Karpas-422 (cell line): ENCODE data around the gene GMNN. TPM values are rescaled to one million over a fixed set of nuclear protein-coding genes. Genes with fewer than 3 reads are reported as not detected.

Experiments used
- DNase-seq: peaks from one replicate; pipeline ENCODE4 v3.0.0-alpha.2; 2015
- H2AFZ ChIP-seq: fragments of 200-600 bp; sonication (generic); 2 replicates; pipeline ENCODE4 v1.6.1; 2014; ENCODE audit warnings: antibody characterized with exemption, low read length, mixed read lengths
- H3K27ac ChIP-seq: fragments of 200-600 bp; sonication (generic); 2 replicates; pipeline ENCODE4 v1.5.1; 2014; ENCODE audit warnings: mild to moderate bottlenecking, low read length, moderate library complexity
- H3K27me3 ChIP-seq: fragments of 200-600 bp; sonication (generic); 2 replicates; pipeline ENCODE4 v1.6.1; 2014; ENCODE audit warnings: low read length, mixed read lengths
- H3K36me3 ChIP-seq: fragments of 200-600 bp; sonication (generic); 2 replicates; pipeline ENCODE4 v1.6.1; 2014; ENCODE audit warnings: low read length, mixed read lengths; ENCODE audit not compliant: insufficient read depth
- H3K4me1 ChIP-seq: fragments of 200-600 bp; sonication (generic); 2 replicates; pipeline ENCODE4 v1.6.1; 2014; ENCODE audit warnings: mild to moderate bottlenecking, low read length, mixed read lengths
- H3K4me2 ChIP-seq: fragments of 200-600 bp; sonication (generic); 2 replicates; pipeline ENCODE4 v1.6.1; 2014; ENCODE audit warnings: low read length, low read depth, mild to moderate bottlenecking; ENCODE audit not compliant: poor library complexity, severe bottlenecking
- H3K4me3 ChIP-seq: fragments of 200-600 bp; sonication (generic); 2 replicates; pipeline ENCODE4 v1.5.1; 2014; ENCODE audit warnings: mild to moderate bottlenecking, antibody characterized with exemption, low read length, mixed read lengths
- H3K79me2 ChIP-seq: fragments of 200-600 bp; sonication (generic); 2 replicates; pipeline ENCODE4 v1.6.1; 2014; ENCODE audit warnings: mild to moderate bottlenecking, low read length, mixed read lengths
- H3K9ac ChIP-seq: fragments of 200-600 bp; sonication (generic); 2 replicates; pipeline ENCODE4 v1.6.0; 2014; ENCODE audit warnings: low read length
- H3K9me2 ChIP-seq: fragments of 200-600 bp; sonication (generic), shearing (Covaris generic); replicated peaks from 2 replicates; pipeline ENCODE4 v1.6.0; 2014; ENCODE audit warnings: mild to moderate bottlenecking, low read length, moderate library complexity; ENCODE audit not compliant: insufficient read depth
- H3K9me3 ChIP-seq: fragments of 300-700, 200-600 bp; sonication (generic); 2 replicates; pipeline ENCODE4 v1.6.1; 2014; ENCODE audit warnings: low read length, mixed read lengths
- H4K20me1 ChIP-seq: fragments of 200-600 bp; sonication (generic); 2 replicates; pipeline ENCODE4 v1.6.1; 2014; ENCODE audit warnings: mild to moderate bottlenecking, antibody characterized with exemption, low read length, low read depth; ENCODE audit not compliant: insufficient read depth
- total RNA-seq: library from RNA; depleted of rRNA; stranded (reverse); fragments of >200 nt; shearing (Covaris generic); gene quantifications from 2 replicates; pipeline ENCODE4 v1.2.3, GENCODE V29; 2014; ENCODE audit warnings: low replicate concordance

The GMNN gene
- total RNA-seq, 1 experiment from 2014 or later = 29.6 TPM

- Histone ChIP-seq H3K27ac (no peak within 1 kb of the TSS), H3K9me2 (no peaks in the 10 kb centered on the region), H3K79me2 (no peaks in the 10 kb centered on the region), H3K4me2 (no peak within 1 kb of the TSS), H2AFZ (no peak within 1 kb of the TSS), H3K9me3 (no peaks in the 10 kb centered on the region), H3K9ac (no peak within 1 kb of the TSS), H3K27me3 (no peaks in the 10 kb centered on the region), H3K4me3 (no peak within 1 kb of the TSS), H3K36me3 (peaks cover 3% of the 10 kb centered on the region; the same call in 1 of the 2 replicates), H3K4me1 (no peaks in the 10 kb centered on the region), H4K20me1 (no peaks in the 10 kb centered on the region)
- no peak for DNase-seq
Observed at GRCh38 chr6:24798740-24799540, 24.2 kb downstream of the GMNN start, which contains the start of gene ARMH2. Gene ARMH2, minus strand, starts transcription at chr6:24798917. Its CDS starts 60 bp downstream, at chr6:24798857.

GRCh38 chr6:24799541-24799915, 24.8 kb downstream of the GMNN start:
- Histone ChIP-seq H3K4me1 (no peaks in the 10 kb centered on the region), H3K36me3 (peaks cover 7% of the 10 kb centered on the region; the same call in 1 of the 2 replicates), H3K4me2 (no peak overlapping the region), H3K9me3 (no peaks in the 10 kb centered on the region), H3K9me2 (no peaks in the 10 kb centered on the region), H3K79me2 (no peaks in the 10 kb centered on the region), H3K27me3 (no peaks in the 10 kb centered on the region), H3K27ac (no peak overlapping the region), H4K20me1 (no peaks in the 10 kb centered on the region), H3K4me3 (no peak overlapping the region), H2AFZ (no peak overlapping the region), H3K9ac (no peak overlapping the region)
- no peak for DNase-seq

- Histone ChIP-seq H3K79me2 (no peaks in the 10 kb centered on the region), H3K4me2 (no peak overlapping the region), H2AFZ (no peak overlapping the region)
Observed at GRCh38 chr6:24802271-24803059, 27.7 kb downstream of the GMNN start.

GRCh38 chr6:24807584-24807983, 32.8 kb downstream of the GMNN start:
- no peaks in the 10 kb centered on the region for H3K9me3 ChIP-seq
- H3K79me2 ChIP-seq = no peaks in the 10 kb centered on the region
- no peaks in the 10 kb centered on the region for H3K27me3 ChIP-seq
- no peak overlapping the region for H3K27ac ChIP-seq
- no peaks in the 10 kb centered on the region for H3K4me1 ChIP-seq
- H2AFZ ChIP-seq = no peak overlapping the region
- H3K9me2 ChIP-seq = no peaks in the 10 kb centered on the region
- H3K4me2 ChIP-seq = no peak overlapping the region
- no peak overlapping the region for H3K4me3 ChIP-seq
- no peak overlapping the region for H3K9ac ChIP-seq
- peaks cover 64% of the 10 kb centered on the region for H3K36me3 ChIP-seq
- no peaks in the 10 kb centered on the region for H4K20me1 ChIP-seq
- no peak for DNase-seq

More at GRCh38 chr6:24802271-24803059, 27.7 kb downstream of the GMNN start:
- peaks cover 36% of the 10 kb centered on the region for H3K36me3 ChIP-seq
- H3K4me1 ChIP-seq = no peaks in the 10 kb centered on the region
- no peak overlapping the region for H3K9ac ChIP-seq
- no peaks in the 10 kb centered on the region for H4K20me1 ChIP-seq
- no peaks in the 10 kb centered on the region for H3K9me3 ChIP-seq
- H3K9me2 ChIP-seq = no peaks in the 10 kb centered on the region
- DNase-seq = no peak
- no peak overlapping the region for H3K27ac ChIP-seq
- H3K4me3 ChIP-seq = no peak overlapping the region
- H3K27me3 ChIP-seq = no peaks in the 10 kb centered on the region

GRCh38 chr6:24809728-24810127, 35.0 kb downstream of the GMNN start:
- Histone ChIP-seq H3K4me3 (no peak overlapping the region), H3K27me3 (no peaks in the 10 kb centered on the region), H3K4me2 (no peak overlapping the region), H3K9me3 (no peaks in the 10 kb centered on the region), H3K4me1 (no peaks in the 10 kb centered on the region), H3K9me2 (no peaks in the 10 kb centered on the region), H2AFZ (no peak overlapping the region), H3K27ac (no peak overlapping the region), H3K36me3 (peaks cover 55% of the 10 kb centered on the region), H3K79me2 (no peaks in the 10 kb centered on the region), H4K20me1 (no peaks in the 10 kb centered on the region), H3K9ac (no peak overlapping the region)
- no peak for DNase-seq

GRCh38 chr6:24818346-24818745, 43.6 kb downstream of the GMNN start:
- Histone ChIP-seq H2AFZ (no peak overlapping the region), H3K9ac (no peak overlapping the region), H3K4me1 (no peaks in the 10 kb centered on the region), H3K36me3 (peaks cover 32% of the 10 kb centered on the region), H3K27ac (no peak overlapping the region), H3K4me2 (no peak overlapping the region), H3K9me3 (no peaks in the 10 kb centered on the region), H3K79me2 (no peaks in the 10 kb centered on the region), H3K9me2 (no peaks in the 10 kb centered on the region), H3K4me3 (no peak overlapping the region), H4K20me1 (no peaks in the 10 kb centered on the region), H3K27me3 (no peaks in the 10 kb centered on the region)
- no peak for DNase-seq

GRCh38 chr6:24821860-24822444, 47.2 kb downstream of the GMNN start:
- no peak for DNase-seq
- H4K20me1 ChIP-seq = no peaks in the 10 kb centered on the region

GRCh38 chr6:24822696-24823095, 48.0 kb downstream of the GMNN start:
- H3K4me1 ChIP-seq = no peaks in the 10 kb centered on the region
- no peak overlapping the region for H3K9ac ChIP-seq
- no peaks in the 10 kb centered on the region for H3K9me2 ChIP-seq
- H3K4me3 ChIP-seq = no peak overlapping the region
- H3K27me3 ChIP-seq = no peaks in the 10 kb centered on the region
- 0 out of 2 replicates have a peak, but pooled peaks cover 3% of the 10 kb centered on the region for H3K79me2 ChIP-seq
- no peak overlapping the region for H3K27ac ChIP-seq
- no peaks in the 10 kb centered on the region for H4K20me1 ChIP-seq
- no peak for DNase-seq
- peaks cover 62% of the 10 kb centered on the region for H3K36me3 ChIP-seq
- H3K9me3 ChIP-seq = no peaks in the 10 kb centered on the region
- H3K4me2 ChIP-seq = no peak overlapping the region
- no peak overlapping the region for H2AFZ ChIP-seq

More at GRCh38 chr6:24821860-24822444, 47.2 kb downstream of the GMNN start:
- no peaks in the 10 kb centered on the region for H3K9me2 ChIP-seq
- no peaks in the 10 kb centered on the region for H3K27me3 ChIP-seq
- no peak overlapping the region for H3K4me2 ChIP-seq
- no peaks in the 10 kb centered on the region for H3K4me1 ChIP-seq
- H3K79me2 ChIP-seq = 0 out of 2 replicates have a peak, but pooled peaks cover 3% of the 10 kb centered on the region
- no peak overlapping the region for H2AFZ ChIP-seq
- H3K9ac ChIP-seq = no peak overlapping the region
- peaks cover 59% of the 10 kb centered on the region for H3K36me3 ChIP-seq
- H3K9me3 ChIP-seq = no peaks in the 10 kb centered on the region
- H3K27ac ChIP-seq = no peak overlapping the region
- no peak overlapping the region for H3K4me3 ChIP-seq
